ENCODE measurements around the gene FXYD6.
"Not testable (repeated sequence)": the region's sequence is repeated elsewhere in the genome, so short reads cannot be mapped to it uniquely, and the experiment has no call there.

DNA sequence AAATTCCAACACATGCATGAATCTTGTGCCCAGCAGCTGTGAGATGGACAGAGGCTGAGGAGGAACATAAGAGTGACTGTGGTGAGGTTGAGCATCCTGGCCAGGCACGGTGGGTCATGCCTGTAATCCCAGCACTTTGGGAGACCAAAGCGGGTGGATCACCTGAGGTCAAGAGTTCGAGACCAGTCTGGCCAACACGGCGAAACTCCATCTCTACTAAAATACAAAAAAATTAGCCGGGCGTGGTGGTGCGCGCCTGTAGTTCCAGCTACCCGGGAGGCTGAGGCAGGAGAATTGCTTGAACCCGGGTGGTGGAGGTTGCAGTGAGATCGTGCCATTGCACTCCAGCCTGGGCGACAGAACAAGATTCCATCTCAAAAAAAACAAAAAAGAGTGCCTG, 10.9 kb downstream of the FXYD6 start:
- TF ChIP-seq, protein P1, sequence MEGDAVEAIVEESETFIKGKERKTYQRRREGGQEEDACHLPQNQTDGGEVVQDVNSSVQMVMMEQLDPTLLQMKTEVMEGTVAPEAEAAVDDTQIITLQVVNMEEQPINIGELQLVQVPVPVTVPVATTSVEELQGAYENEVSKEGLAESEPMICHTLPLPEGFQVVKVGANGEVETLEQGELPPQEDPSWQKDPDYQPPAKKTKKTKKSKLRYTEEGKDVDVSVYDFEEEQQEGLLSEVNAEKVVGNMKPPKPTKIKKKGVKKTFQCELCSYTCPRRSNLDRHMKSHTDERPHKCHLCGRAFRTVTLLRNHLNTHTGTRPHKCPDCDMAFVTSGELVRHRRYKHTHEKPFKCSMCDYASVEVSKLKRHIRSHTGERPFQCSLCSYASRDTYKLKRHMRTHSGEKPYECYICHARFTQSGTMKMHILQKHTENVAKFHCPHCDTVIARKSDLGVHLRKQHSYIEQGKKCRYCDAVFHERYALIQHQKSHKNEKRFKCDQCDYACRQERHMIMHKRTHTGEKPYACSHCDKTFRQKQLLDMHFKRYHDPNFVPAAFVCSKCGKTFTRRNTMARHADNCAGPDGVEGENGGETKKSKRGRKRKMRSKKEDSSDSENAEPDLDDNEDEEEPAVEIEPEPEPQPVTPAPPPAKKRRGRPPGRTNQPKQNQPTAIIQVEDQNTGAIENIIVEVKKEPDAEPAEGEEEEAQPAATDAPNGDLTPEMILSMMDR (IDR thresholded peaks at IDR 0.05), result not testable (repeated sequence)
- not testable (repeated sequence) for TF ChIP-seq POLR2A (IDR thresholded peaks at IDR 0.05)

Data from testis (tissue), 2 donors.